H1 (cell line): ENCODE data around the gene DNM2. TPM values are rescaled to one million over a fixed set of nuclear protein-coding genes. Genes with fewer than 3 reads are reported as not detected.

ENCODE experiments used
- GABPA ChIP-seq: IDR thresholded peaks from 2 replicates; pipeline ENCODE4 v1.6.1; 2011; ENCODE audit warnings: mild to moderate bottlenecking, low read length, moderate library complexity, borderline replicate concordance; ENCODE audit not compliant: insufficient read depth
- JUND ChIP-seq: IDR thresholded peaks from 2 replicates; pipeline ENCODE4 v1.6.1; 2011; ENCODE audit warnings: mild to moderate bottlenecking, improper control_type of control experiment, low read length
- SIX5 ChIP-seq: IDR thresholded peaks from 2 replicates; pipeline ENCODE4 v1.6.1; 2011; ENCODE audit warnings: mild to moderate bottlenecking, low read depth, low read length
- SUZ12 ChIP-seq: fragments of 200-600 bp; sonication (generic); IDR thresholded peaks from 2 replicates; pipeline ENCODE4 v1.6.1; 2012; ENCODE audit warnings: mild to moderate bottlenecking, inconsistent platforms, low read length, moderate library complexity, mixed read lengths
- polyA plus RNA-seq, 7 experiments: library from polyadenylated mRNA; depleted of rRNA in 3 of 7; stranded (reverse) in 5 of 7; unstranded in 2 of 7; fragments of >200 nt in 5 of 7; fragments of 200-250 nt in 2 of 7; gene quantifications; 1 replicate in 5 of 7; 2 replicates in 1 of 7; 4 replicates in 1 of 7; pipeline versions ENCODE4 v1.2.1 to v1.2.3, GENCODE V29; 2011 to 2013; ENCODE audit warnings: missing spikeins in 2 of 7, mixed read lengths in 2 of 7
- total RNA-seq: library from RNA; stranded (reverse); fragmentation: NEBNext Ultra II Directional; extraction: Animal tissue kit (Norgen Biotek cat#: 25700); gene quantifications from 2 replicates; pipeline ENCODE4 v1.2.1, GENCODE V29; 2021
- TF ChIP-seq, protein P1 (sequence below): IDR thresholded peaks from 2 replicates; pipeline ENCODE4 v1.6.1; 2012; ENCODE audit warnings: low read length, inconsistent platforms
- TF ChIP-seq, protein P2 (sequence below): IDR thresholded peaks from 2 replicates; pipeline ENCODE4 v1.6.1; 2012; ENCODE audit warnings: inconsistent platforms

The DNM2 gene
- total and polyA plus RNA-seq, 2 of the 8 experiments (the other 6 are each of a cell fraction or from before 2014, with no cell fraction given), result 61.9 to 120 TPM

GRCh38 chr19:10863107-10863717 lies 145.3 kb downstream of the DNM2 start (continued):
- TF ChIP-seq, protein P1, sequence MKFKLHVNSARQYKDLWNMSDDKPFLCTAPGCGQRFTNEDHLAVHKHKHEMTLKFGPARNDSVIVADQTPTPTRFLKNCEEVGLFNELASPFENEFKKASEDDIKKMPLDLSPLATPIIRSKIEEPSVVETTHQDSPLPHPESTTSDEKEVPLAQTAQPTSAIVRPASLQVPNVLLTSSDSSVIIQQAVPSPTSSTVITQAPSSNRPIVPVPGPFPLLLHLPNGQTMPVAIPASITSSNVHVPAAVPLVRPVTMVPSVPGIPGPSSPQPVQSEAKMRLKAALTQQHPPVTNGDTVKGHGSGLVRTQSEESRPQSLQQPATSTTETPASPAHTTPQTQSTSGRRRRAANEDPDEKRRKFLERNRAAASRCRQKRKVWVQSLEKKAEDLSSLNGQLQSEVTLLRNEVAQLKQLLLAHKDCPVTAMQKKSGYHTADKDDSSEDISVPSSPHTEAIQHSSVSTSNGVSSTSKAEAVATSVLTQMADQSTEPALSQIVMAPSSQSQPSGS, result no peak
- TF ChIP-seq SIX5 (no peak), GABPA (no peak), JUND (no peak), SUZ12 (no peak)
- TF ChIP-seq, protein P2, sequence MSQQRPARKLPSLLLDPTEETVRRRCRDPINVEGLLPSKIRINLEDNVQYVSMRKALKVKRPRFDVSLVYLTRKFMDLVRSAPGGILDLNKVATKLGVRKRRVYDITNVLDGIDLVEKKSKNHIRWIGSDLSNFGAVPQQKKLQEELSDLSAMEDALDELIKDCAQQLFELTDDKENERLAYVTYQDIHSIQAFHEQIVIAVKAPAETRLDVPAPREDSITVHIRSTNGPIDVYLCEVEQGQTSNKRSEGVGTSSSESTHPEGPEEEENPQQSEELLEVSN, result no peak
